ENCODE data around the gene FOXP4.

Gene FOXP4

GRCh38 chr6:41548098-41548840, 2.1 kb downstream of the FOXP4 start:
- no peak for DNase-seq

GRCh38 chr6:41548841-41549642, 2.9 kb downstream of the FOXP4 start:
- DNase-seq, result no peak

GRCh38 chr6:41549673-41550072, 3.5 kb downstream of the FOXP4 start:
- no peak for DNase-seq

GRCh38 chr6:41551086-41551700, 5.0 kb downstream of the FOXP4 start:
- no peak for DNase-seq

- no peak for DNase-seq
Measured at GRCh38 chr6:41551857-41552256, 5.7 kb downstream of the FOXP4 start.

GRCh38 chr6:41552723-41553122, 6.5 kb downstream of the FOXP4 start:
- DNase-seq, result no peak

- DNase-seq, result no peak
Measured at GRCh38 chr6:41553405-41553999, 7.3 kb downstream of the FOXP4 start.

- no peak for DNase-seq
Measured at GRCh38 chr6:41555326-41556300, 9.4 kb downstream of the FOXP4 start.

GRCh38 chr6:41557335-41557734, 11.2 kb downstream of the FOXP4 start:
- DNase-seq, result no peak

- DNase-seq, result no peak
Measured at GRCh38 chr6:41558033-41558807, 12.0 kb downstream of the FOXP4 start.

- DNase-seq, result no peak
Measured at GRCh38 chr6:41559655-41560427, 13.7 kb downstream of the FOXP4 start.

- DNase-seq, result no peak
Measured at GRCh38 chr6:41560431-41561192, 14.4 kb downstream of the FOXP4 start.

- no peak for DNase-seq
Measured at GRCh38 chr6:41561416-41561815, 15.2 kb downstream of the FOXP4 start.

GRCh38 chr6:41561931-41562911, 16.0 kb downstream of the FOXP4 start:
- DNase-seq, result no peak

- DNase-seq, result no peak
Measured at GRCh38 chr6:41563060-41563776, 17.0 kb downstream of the FOXP4 start.

GRCh38 chr6:41564448-41565142, 18.4 kb downstream of the FOXP4 start:
- DNase-seq, result no peak

GRCh38 chr6:41565701-41566100, 19.5 kb downstream of the FOXP4 start:
- no peak for DNase-seq
